Immature natural killer cell (primary cell): Measurements from ENCODE around the gene SKOR2. TPM values are rescaled to one million over a fixed set of nuclear protein-coding genes. Genes with fewer than 3 reads are reported as not detected.

ENCODE experiments used
- DNase-seq, 3 donors: peaks; one replicate each; pipeline ENCODE4 v3.0.0; 2022; ENCODE audit warnings: mixed read lengths in 1 of 3
- H3K27ac Mint-ChIP-seq, 6 donors: one replicate each; pipeline ENCODE4 v1.8.0; 2020; ENCODE audit warnings: mixed read lengths in 6 of 6, mild to moderate bottlenecking in 5 of 6, inconsistent platforms in 4 of 6, moderate library complexity in 3 of 6
- H3K27me3 Mint-ChIP-seq, 3 donors: one replicate each; pipeline ENCODE4 v1.8.0; 2020 to 2021; ENCODE audit warnings: low read depth in 3 of 3, mild to moderate bottlenecking in 3 of 3, mixed read lengths in 3 of 3, moderate library complexity in 3 of 3, inconsistent platforms in 1 of 3
- H3K36me3 Mint-ChIP-seq, 3 donors: one replicate each; pipeline ENCODE4 v1.8.0; 2020; ENCODE audit warnings: mixed read lengths in 3 of 3, inconsistent platforms in 2 of 3, mild to moderate bottlenecking in 2 of 3
- H3K4me1 Mint-ChIP-seq, 2 donors: one replicate each; pipeline ENCODE4 v1.8.0; 2020; ENCODE audit warnings: inconsistent platforms in 2 of 2, mild to moderate bottlenecking in 2 of 2, mixed read lengths in 2 of 2, moderate library complexity in 1 of 2
- H3K4me3 Mint-ChIP-seq, 5 donors: one replicate each; pipeline ENCODE4 v1.8.0; 2020; ENCODE audit warnings: mild to moderate bottlenecking in 5 of 5, mixed read lengths in 5 of 5, inconsistent platforms in 3 of 5, moderate library complexity in 3 of 5
- H3K9me3 Mint-ChIP-seq, 6 donors: one replicate each; pipeline ENCODE4 v1.8.0; 2020; ENCODE audit warnings: mild to moderate bottlenecking in 6 of 6, mixed read lengths in 6 of 6, inconsistent platforms in 4 of 6, moderate library complexity in 3 of 6
- polyA plus RNA-seq, 3 donors: library from polyadenylated mRNA; unstranded; fragments of 300-500 nt; fragmentation: Illumina TruSeq; gene quantifications; one replicate each; pipeline ENCODE4 v1.2.3, GENCODE V29; 2021

The SKOR2 gene
- polyA plus RNA-seq, 3 donors from 2014 or later: not detected

GRCh38 chr18:47248115-47248603 is 3.3 kb downstream of the SKOR2 start:
- DNase-seq: no peak
- Mint-ChIP-seq H3K27me3 (peaks cover 23 to 47% (median 43%) of the 10 kb centered on the region in 3 donors), H3K27ac (no peak overlapping the region), H3K4me1 (peaks cover 4 to 6% of the 10 kb centered on the region in 2 donors), H3K36me3 (peaks cover 0 to 4% (median 0%) of the 10 kb centered on the region in 3 donors), H3K4me3 (no peak overlapping the region), H3K9me3 (peaks cover 0 to 16% (median 2%) of the 10 kb centered on the region in 6 donors)

GRCh38 chr18:47247416-47248114 is 3.9 kb downstream of the SKOR2 start:
- Mint-ChIP-seq H3K9me3 (peaks cover 0 to 16% (median 1%) of the 10 kb centered on the region in 6 donors), H3K4me1 (peaks cover 4 to 6% of the 10 kb centered on the region in 2 donors), H3K27me3 (peaks cover 26 to 47% (median 47%) of the 10 kb centered on the region in 3 donors), H3K4me3 (no peak overlapping the region), H3K27ac (no peak overlapping the region), H3K36me3 (peaks cover 0 to 4% (median 0%) of the 10 kb centered on the region in 3 donors)
- no peak for DNase-seq

GRCh38 chr18:47247036-47247415 is 4.4 kb downstream of the SKOR2 start:
- Mint-ChIP-seq H3K4me1 (peaks cover 4 to 6% of the 10 kb centered on the region in 2 donors), H3K4me3 (no peak overlapping the region), H3K27me3 (peaks cover 24 to 46% (median 44%) of the 10 kb centered on the region in 3 donors), H3K27ac (no peak overlapping the region), H3K36me3 (peaks cover 0 to 4% (median 0%) of the 10 kb centered on the region in 3 donors), H3K9me3 (peaks cover 0 to 16% (median 1%) of the 10 kb centered on the region in 6 donors)
- no peak for DNase-seq

DNA sequence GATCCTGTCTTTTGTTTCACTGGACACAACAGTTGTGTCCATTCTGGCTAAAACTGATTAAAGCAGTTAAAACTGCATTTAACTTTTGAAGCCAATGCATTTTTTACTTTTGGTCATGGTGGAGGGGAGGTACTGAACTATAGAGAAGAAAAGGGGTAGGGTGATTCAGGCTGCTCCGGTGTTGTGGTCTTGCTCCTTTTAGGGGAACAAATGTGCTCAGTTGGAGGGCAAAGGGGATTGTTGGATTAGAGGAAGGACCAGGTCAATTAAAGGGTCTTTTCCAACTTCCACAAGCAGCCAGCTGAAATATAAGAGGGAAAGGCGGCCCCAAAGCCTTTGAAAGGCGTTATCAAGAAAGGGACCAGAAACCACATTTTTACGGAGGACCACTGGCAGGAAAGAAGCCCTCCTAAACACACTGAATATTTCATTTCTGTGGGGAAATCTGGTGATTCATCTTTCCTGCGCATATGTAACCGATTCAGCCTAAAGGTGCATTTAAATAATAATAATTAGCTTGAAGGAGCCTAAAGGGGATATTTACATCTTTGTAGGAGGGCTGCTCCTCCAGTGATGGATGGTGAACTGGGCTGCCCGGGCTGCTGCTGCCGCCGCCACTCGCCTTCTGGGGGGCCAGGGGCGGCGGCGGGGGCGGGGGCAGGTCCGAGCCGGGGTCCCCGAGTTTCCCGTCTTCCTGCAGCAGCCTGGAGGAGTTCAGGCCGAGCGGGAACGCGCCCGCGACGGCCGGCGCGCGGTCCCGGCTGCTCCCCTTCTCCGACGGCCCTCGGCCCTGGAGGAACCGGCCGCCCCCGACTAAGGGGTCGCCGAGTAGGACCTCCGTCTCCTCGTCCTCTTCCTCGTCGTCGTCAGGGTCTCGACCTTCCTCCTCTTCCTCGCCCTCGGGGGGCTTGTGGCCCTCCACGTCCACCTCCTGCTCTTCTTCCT is 5.2 kb downstream of the SKOR2 start:
- Mint-ChIP-seq H3K9me3 (peaks cover 0 to 16% (median 1%) of the 10 kb centered on the region in 6 donors), H3K27ac (no peak overlapping the region), H3K4me1 (peaks cover 4 to 6% of the 10 kb centered on the region in 2 donors), H3K27me3 (peaks cover 24 to 48% (median 37%) of the 10 kb centered on the region in 3 donors), H3K36me3 (peaks cover 0 to 4% (median 0%) of the 10 kb centered on the region in 3 donors), H3K4me3 (peak overlapping the region in 4 of 5 donors; percentile 7 to 39 (median 22))
- no peak for DNase-seq

- Mint-ChIP-seq H3K9me3 (peaks cover 0 to 9% (median 1%) of the 10 kb centered on the region in 6 donors), H3K4me1 (peaks cover 4 to 6% of the 10 kb centered on the region in 2 donors), H3K4me3 (no peak overlapping the region), H3K27ac (no peak overlapping the region), H3K27me3 (peaks cover 15 to 40% (median 23%) of the 10 kb centered on the region in 3 donors), H3K36me3 (peaks cover 0 to 4% (median 0%) of the 10 kb centered on the region in 3 donors)
- no peak for DNase-seq
Observed at GRCh38 chr18:47244086-47244485, 7.4 kb downstream of the SKOR2 start.

GRCh38 chr18:47235096-47235495 is 16.4 kb downstream of the SKOR2 start:
- no peaks in the 10 kb centered on the region for H3K36me3 Mint-ChIP-seq
- H3K9me3 Mint-ChIP-seq: no peaks in the 10 kb centered on the region
- H3K4me3 Mint-ChIP-seq: no peak overlapping the region
- no peak for DNase-seq
- no peak overlapping the region for H3K27ac Mint-ChIP-seq
- peaks cover 3 to 30% (median 15%) of the 10 kb centered on the region in 3 donors for H3K27me3 Mint-ChIP-seq
- H3K4me1 Mint-ChIP-seq: no peaks in the 10 kb centered on the region

- Mint-ChIP-seq H3K27ac (no peak overlapping the region), H3K4me3 (no peak overlapping the region)
Observed at GRCh38 chr18:47226660-47227059, 24.8 kb downstream of the SKOR2 start.

GRCh38 chr18:47215554-47216138 is 35.8 kb downstream of the SKOR2 start:
- Mint-ChIP-seq H3K9me3 (no peaks in the 10 kb centered on the region), H3K27me3 (peaks cover 0 to 7% (median 7%) of the 10 kb centered on the region in 3 donors), H3K4me1 (no peaks in the 10 kb centered on the region), H3K4me3 (no peak overlapping the region), H3K27ac (no peak overlapping the region), H3K36me3 (no peaks in the 10 kb centered on the region)
- DNase-seq: no peak

More at GRCh38 chr18:47226660-47227059, 24.8 kb downstream of the SKOR2 start:
- Mint-ChIP-seq H3K27me3 (peaks cover 5 to 19% (median 7%) of the 10 kb centered on the region in 3 donors), H3K36me3 (no peaks in the 10 kb centered on the region), H3K4me1 (no peaks in the 10 kb centered on the region), H3K9me3 (no peaks in the 10 kb centered on the region)
- DNase-seq: no peak

GRCh38 chr18:47209171-47209570 is 42.3 kb downstream of the SKOR2 start:
- H3K4me1 Mint-ChIP-seq: no peaks in the 10 kb centered on the region
- no peak overlapping the region for H3K27ac Mint-ChIP-seq
- peaks cover 6 to 15% (median 12%) of the 10 kb centered on the region in 3 donors for H3K27me3 Mint-ChIP-seq
- no peak overlapping the region for H3K4me3 Mint-ChIP-seq
- H3K9me3 Mint-ChIP-seq: no peaks in the 10 kb centered on the region
- H3K36me3 Mint-ChIP-seq: no peaks in the 10 kb centered on the region
- no peak for DNase-seq

DNA sequence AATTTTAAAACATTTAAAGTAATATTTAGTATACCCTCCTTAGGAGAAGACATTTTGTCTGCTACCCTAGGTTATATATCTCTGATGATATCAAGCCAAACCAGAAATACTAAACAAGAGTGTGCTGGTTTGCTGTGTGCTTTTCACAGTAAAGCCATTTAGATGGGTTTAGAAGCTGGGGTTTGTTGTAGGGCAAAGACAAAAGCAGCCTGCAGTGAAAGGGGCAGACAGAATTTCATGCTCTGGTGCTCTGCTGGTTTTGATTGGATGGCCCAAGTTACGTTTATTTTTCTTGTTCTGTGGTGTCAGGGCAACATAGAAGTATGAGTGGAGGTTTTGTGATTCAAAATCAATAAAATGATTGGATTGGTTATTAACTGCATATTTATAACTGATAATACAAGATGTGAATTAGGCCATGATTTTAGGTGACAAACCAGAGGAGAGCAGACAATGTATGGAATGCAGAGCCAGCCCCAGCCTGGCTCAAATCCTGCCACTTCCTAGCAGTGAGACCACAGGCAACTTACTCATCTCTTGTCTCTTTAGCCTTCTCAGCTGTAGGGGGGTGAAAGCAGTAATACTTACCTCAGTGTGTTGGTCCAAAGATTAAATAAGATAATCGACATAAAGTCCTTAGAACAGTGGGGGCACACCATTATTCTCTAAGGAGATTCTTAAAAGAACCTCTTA is 44.4 kb downstream of the SKOR2 start:
- no peaks in the 10 kb centered on the region for H3K4me1 Mint-ChIP-seq
- peaks cover 6 to 15% (median 11%) of the 10 kb centered on the region in 3 donors for H3K27me3 Mint-ChIP-seq
- H3K4me3 Mint-ChIP-seq: no peak overlapping the region
- H3K9me3 Mint-ChIP-seq: no peaks in the 10 kb centered on the region
- no peak for DNase-seq
- no peak overlapping the region for H3K27ac Mint-ChIP-seq
- H3K36me3 Mint-ChIP-seq: no peaks in the 10 kb centered on the region

GRCh38 chr18:47204908-47205522 is 46.4 kb downstream of the SKOR2 start:
- Mint-ChIP-seq H3K4me3 (no peak overlapping the region), H3K27me3 (peaks cover 4 to 10% (median 5%) of the 10 kb centered on the region in 3 donors), H3K27ac (no peak overlapping the region), H3K9me3 (no peaks in the 10 kb centered on the region), H3K36me3 (no peaks in the 10 kb centered on the region), H3K4me1 (no peaks in the 10 kb centered on the region)
- peak; percentile 11 to 35 (median 12) for DNase-seq

DNA sequence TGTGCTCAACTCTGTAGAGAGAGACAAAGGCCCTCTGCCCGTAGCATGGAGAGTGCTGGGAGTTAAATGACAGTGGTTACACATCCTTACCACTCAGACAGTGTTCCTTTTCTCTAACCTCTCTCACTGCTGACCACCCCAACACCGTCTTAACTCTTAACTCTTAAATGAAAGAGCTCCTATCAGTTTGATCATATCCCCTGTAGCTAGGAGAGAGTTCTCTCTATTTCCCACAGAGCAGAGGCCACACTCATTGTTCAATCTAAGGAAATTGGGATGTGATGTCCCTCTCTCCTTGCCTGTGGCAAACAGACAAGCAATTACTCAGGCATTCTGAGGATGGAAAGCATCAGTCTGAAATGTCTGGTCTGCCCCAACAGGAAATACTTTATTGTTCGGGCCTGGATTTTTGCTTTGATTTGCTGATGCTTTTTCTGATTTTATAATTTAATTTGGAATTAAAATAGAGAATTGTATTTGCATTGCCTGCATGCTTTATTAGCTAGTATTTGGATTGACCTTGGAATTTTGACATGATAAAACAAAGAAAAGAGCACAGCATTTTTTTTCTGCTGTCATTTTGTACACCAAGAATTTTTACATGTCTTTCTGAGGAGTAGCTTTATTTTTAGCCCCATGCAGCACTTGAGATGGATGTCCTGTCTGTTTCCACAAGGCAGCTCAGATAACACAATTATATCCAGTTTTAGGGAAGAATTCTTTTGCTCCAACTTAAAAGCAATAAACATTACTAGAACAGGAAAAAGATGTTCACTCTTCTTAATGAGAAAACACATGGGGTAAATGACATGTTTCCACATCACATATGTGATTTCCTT is 47.6 kb downstream of the SKOR2 start:
- no peaks in the 10 kb centered on the region for H3K4me1 Mint-ChIP-seq
- H3K27me3 Mint-ChIP-seq: peaks cover 0 to 8% (median 5%) of the 10 kb centered on the region in 3 donors
- H3K36me3 Mint-ChIP-seq: no peaks in the 10 kb centered on the region

More for the DNA sequence above, 47.6 kb downstream of the SKOR2 start:
- H3K4me3 Mint-ChIP-seq: no peak overlapping the region
- DNase-seq: no peak
- no peaks in the 10 kb centered on the region for H3K9me3 Mint-ChIP-seq
- H3K27ac Mint-ChIP-seq: no peak overlapping the region
